Measurements from ENCODE around the gene TBC1D22B.

The TBC1D22B gene

DNA sequence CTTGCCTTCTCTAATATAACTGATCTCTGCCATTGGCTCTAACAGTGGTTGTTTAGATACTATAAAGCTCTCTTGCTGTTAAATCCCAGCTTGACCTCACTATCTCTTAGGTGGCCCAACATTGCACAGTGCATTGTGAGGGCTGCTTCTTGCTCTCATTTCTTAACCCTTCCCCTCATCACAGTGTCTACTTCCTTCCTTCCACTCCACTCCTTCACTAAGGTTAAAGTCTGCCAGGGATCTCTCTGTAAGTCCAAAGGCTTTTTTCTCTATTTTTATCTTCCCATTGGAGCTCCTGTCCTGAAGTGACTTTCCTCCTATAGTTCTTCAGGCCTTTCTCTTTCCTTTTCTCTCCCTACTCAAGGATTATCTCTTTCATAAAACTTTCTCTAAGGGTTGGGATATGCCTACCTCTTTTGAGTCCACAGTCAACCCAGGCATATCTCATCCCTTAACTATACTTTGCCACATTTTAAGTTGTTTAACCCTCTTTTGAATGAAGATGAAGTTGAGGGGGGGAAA is 4.0 kb upstream of the TBC1D22B start:
- CTCF ChIA-PET = interaction anchor here (0.7 kb wide), 1 partner anchor 13 kb away, joined by 7 read pairs; no protein-coding TSS in a partner anchor
- TF ChIP-seq, protein P1, sequence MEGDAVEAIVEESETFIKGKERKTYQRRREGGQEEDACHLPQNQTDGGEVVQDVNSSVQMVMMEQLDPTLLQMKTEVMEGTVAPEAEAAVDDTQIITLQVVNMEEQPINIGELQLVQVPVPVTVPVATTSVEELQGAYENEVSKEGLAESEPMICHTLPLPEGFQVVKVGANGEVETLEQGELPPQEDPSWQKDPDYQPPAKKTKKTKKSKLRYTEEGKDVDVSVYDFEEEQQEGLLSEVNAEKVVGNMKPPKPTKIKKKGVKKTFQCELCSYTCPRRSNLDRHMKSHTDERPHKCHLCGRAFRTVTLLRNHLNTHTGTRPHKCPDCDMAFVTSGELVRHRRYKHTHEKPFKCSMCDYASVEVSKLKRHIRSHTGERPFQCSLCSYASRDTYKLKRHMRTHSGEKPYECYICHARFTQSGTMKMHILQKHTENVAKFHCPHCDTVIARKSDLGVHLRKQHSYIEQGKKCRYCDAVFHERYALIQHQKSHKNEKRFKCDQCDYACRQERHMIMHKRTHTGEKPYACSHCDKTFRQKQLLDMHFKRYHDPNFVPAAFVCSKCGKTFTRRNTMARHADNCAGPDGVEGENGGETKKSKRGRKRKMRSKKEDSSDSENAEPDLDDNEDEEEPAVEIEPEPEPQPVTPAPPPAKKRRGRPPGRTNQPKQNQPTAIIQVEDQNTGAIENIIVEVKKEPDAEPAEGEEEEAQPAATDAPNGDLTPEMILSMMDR (conservative IDR thresholded peaks at IDR 0.05; ENCODE audit: low read depth) = no peak
- POLR2A ChIA-PET (ENCODE audit: low non-redundant PET) = no interaction called here
- no peak for DNase-seq (ENCODE audit: low spot score)
- no peak overlapping the region for H3K27ac ChIP-seq

DNA sequence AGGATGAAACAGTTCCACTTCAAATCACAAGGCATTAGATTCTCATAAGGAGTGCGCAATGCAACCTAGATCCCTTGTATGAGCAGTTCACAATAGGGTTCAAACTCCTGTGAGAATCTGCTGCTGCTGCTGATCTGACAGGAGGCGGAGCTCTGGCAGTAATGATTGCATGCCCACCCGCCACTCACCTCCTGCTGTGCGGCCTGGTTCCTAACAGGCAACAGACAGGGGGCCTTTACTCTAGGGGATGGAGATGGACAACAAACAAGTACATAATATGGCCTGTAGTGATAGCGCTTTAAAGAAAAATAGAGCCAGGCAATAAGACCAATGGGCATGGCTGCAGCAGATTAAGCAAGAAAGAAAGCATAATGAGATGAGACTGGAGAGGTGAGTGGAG is 2.7 kb upstream of the TBC1D22B start:
- POLR2A ChIA-PET (ENCODE audit: low non-redundant PET) = no interaction called here
- DNase-seq (ENCODE audit: low spot score) = no peak
- H3K27ac ChIP-seq = no peak overlapping the region
- CTCF ChIA-PET = no interaction called here
- TF ChIP-seq, protein P1 (conservative IDR thresholded peaks at IDR 0.05; ENCODE audit: low read depth) = no peak

DNA sequence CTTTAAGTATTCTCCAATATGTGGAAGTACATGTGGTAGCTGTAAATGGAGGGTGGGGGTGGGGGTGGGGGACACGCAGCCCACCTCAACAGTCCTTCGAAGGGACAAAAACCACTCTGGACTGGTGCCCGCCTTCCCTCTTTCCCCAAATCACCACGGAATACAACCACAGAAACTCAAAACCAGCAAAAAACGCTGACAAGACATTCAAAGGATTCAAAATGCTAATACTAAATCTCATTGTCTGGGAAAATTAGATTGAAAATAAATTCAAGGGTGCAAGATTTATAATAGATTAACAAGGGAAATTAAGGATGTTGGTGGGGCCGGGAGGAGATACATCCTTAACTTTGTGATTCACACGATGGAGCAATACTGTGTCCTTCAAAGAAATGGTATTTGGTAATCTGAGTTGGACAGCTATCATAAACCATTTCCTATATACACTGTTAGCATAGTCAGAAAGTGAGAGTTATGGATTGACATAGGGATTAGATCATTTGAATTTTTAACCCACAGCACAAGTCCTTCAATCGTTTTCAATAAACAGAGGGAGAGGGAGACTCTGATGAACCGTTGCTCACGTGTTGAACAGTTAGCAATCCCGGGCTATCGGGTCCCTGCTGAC is 766 bp upstream of the TBC1D22B start:
- ChIA-PET POLR2A (ENCODE audit: low non-redundant PET) (interaction anchor here (0.5 to 0.7 kb wide), 4 partner anchors 17 to 200 kb away, joined by 3 to 4 read pairs (median 3); no protein-coding TSS in a partner anchor), CTCF (interaction anchor here (0.6 kb wide), 1 partner anchor 67 kb away, joined by 3 read pairs; no protein-coding TSS in a partner anchor)
- TF ChIP-seq, protein P1 (conservative IDR thresholded peaks at IDR 0.05; ENCODE audit: low read depth) = no peak
- no peak overlapping the region for H3K27ac ChIP-seq
- no peak for DNase-seq (ENCODE audit: low spot score)

DNA sequence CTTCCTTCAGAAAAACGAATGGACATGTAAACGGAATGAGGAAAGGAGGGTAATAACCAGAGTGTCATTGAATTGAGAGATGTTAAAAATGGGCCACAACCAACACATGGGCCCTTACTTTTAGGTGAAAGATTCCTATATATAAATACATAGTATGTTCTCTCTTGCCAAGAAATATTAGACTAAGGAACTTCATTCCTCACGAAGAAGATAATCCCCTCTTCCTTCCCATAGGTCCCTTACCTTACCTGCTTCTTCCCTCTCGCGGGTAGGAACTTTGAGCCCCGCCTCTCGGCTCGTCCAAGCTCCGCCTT is 295 bp upstream of the TBC1D22B start:
- ChIA-PET POLR2A (ENCODE audit: low non-redundant PET) (interaction anchor here (0.5 to 0.7 kb wide), 4 partner anchors 17 to 200 kb away, joined by 3 to 4 read pairs (median 3); no protein-coding TSS in a partner anchor), CTCF (no interaction called here)
- DNase-seq (ENCODE audit: low spot score) = no peak
- H3K27ac ChIP-seq = peak overlapping the region; percentile 76
- TF ChIP-seq, protein P1 (conservative IDR thresholded peaks at IDR 0.05; ENCODE audit: low read depth) = no peak

DNA sequence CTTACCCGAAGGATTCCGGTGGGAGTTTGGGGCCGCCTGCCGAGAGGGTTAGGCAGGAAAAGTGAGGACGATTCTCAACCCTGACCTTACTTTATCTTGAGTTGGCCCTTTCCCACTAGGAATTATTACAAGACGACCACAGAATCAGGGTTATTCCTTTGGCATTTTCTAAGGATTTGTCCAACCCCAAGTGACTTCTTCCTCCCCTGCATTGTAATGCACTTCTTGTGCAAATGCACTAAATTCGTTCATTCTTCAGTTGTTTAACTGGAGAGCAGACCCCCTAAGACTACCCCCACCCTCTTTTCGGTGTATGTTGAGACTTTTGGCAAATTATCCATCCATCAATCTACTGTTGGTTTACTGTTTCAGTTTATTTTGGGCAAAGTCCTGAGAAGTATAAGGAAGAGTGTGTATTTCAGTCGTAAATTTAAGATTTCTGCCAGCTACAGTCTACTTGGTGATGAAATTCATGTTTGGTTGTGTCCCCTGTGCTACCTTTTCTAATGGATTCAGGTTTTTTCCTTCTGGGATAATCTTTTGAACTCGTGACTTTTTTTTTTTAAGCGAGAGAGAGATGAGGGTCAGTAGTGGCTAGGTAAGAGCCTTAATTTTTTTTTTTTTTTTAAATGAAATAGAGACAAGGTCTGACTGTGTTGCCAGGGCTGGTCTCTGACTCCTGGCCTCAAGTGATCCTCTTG is 983 bp downstream of the TBC1D22B start:
- TF ChIP-seq, protein P1 (conservative IDR thresholded peaks at IDR 0.05; ENCODE audit: low read depth) = no peak
- peak overlapping the region; percentile 76 for H3K27ac ChIP-seq
- DNase-seq (ENCODE audit: low spot score) = no peak
- CTCF ChIA-PET = interaction anchor here (0.6 to 0.9 kb wide), 3 partner anchors 27 to 496 kb away, joined by 3 read pairs; no protein-coding TSS in a partner anchor
- POLR2A ChIA-PET (ENCODE audit: low non-redundant PET) = no interaction called here

DNA sequence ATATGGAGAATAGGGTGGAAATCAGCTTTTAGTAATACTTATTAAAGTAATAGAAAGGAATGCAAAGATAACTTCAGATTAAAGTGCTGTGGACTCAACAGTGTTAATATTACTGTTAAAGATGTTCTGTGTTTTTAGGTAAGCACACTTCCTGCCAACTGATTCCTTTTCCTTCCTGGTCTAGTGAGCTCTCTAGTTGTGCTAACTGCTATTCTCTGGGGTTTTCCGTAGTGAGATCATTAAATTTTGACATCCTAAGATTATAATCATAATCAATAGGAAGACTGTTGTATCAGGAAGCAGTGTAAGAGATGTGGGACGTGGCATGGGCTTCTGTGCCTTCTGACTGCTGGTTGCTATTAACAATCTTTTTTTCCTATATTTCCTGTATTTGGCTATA is 1.6 kb downstream of the TBC1D22B start:
- DNase-seq (ENCODE audit: low spot score) = no peak
- H3K27ac ChIP-seq = no peak overlapping the region
- CTCF ChIA-PET = interaction anchor here (0.6 to 0.9 kb wide), 2 partner anchors 27 to 46 kb away, joined by 3 read pairs; no protein-coding TSS in a partner anchor
- TF ChIP-seq, protein P1 (conservative IDR thresholded peaks at IDR 0.05; ENCODE audit: low read depth) = no peak
- POLR2A ChIA-PET (ENCODE audit: low non-redundant PET) = no interaction called here

Data from RWPE1 (cell line).